ENCODE results near the gene MRPS25.
A peak's percentile ranks its signal among the peaks of the same experiment; 100 is the strongest.

MRPS25 gene

DNA sequence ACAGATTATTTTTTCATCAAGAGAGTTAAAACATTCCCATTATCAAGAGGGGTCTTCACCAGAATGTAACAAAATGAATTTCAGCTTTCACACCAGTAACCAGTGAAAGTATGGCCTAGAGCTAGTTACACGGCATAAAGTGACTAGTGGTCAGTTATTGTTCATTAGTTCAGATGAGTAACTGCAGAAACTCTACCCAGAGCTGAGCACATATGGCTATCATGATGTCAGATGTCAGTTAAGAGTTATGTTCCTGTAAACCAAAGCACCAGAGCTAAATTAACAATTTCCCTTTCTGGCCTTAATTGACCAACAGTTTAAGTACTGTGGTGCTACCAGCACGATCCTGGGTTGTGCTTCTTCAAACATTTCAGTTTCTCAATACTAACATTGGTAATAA lies 6.6 kb upstream of the MRPS25 start:
- no peaks in the 10 kb centered on the region for H3K27me3 ChIP-seq (ENCODE audit: insufficient read depth, low read length)
- H3K9ac ChIP-seq (ENCODE audit: low read length): no peak overlapping the region
- H3K36me3 ChIP-seq (ENCODE audit: insufficient read depth, low read length): peaks cover 62% of the 10 kb centered on the region
- no peak overlapping the region for H3K4me2 ChIP-seq (ENCODE audit: low read length)
- H2AFZ ChIP-seq (ENCODE audit: low read length): no peak overlapping the region
- H3K9me3 ChIP-seq (ENCODE audit: low read length): no peaks in the 10 kb centered on the region
- H3K4me3 ChIP-seq (ENCODE audit: low read depth, low read length, poor library complexity, severe bottlenecking): no peak overlapping the region
- no peaks in the 10 kb centered on the region for H3F3A ChIP-seq (ENCODE audit: insufficient read depth, low read length)
- no peaks in the 10 kb centered on the region for H3K4me1 ChIP-seq (ENCODE audit: insufficient read depth, low read length, severe bottlenecking)
- TF ChIP-seq, protein P1, sequence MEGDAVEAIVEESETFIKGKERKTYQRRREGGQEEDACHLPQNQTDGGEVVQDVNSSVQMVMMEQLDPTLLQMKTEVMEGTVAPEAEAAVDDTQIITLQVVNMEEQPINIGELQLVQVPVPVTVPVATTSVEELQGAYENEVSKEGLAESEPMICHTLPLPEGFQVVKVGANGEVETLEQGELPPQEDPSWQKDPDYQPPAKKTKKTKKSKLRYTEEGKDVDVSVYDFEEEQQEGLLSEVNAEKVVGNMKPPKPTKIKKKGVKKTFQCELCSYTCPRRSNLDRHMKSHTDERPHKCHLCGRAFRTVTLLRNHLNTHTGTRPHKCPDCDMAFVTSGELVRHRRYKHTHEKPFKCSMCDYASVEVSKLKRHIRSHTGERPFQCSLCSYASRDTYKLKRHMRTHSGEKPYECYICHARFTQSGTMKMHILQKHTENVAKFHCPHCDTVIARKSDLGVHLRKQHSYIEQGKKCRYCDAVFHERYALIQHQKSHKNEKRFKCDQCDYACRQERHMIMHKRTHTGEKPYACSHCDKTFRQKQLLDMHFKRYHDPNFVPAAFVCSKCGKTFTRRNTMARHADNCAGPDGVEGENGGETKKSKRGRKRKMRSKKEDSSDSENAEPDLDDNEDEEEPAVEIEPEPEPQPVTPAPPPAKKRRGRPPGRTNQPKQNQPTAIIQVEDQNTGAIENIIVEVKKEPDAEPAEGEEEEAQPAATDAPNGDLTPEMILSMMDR (IDR thresholded peaks at IDR 0.05; ENCODE audit: low read length): no peak
- TF ChIP-seq EZH2 (IDR thresholded peaks at IDR 0.05; ENCODE audit: borderline replicate concordance, low read length): no peak
- H3K27ac ChIP-seq (ENCODE audit: low read depth, low read length, poor library complexity, severe bottlenecking): no peak overlapping the region
- no peaks in the 10 kb centered on the region for H3K9me2 ChIP-seq (ENCODE audit: low read depth, low read length)
- H3K79me2 ChIP-seq (ENCODE audit: insufficient read depth, low read length): no peaks in the 10 kb centered on the region
- H4K20me1 ChIP-seq (ENCODE audit: insufficient read depth, low read length): no peaks in the 10 kb centered on the region

DNA sequence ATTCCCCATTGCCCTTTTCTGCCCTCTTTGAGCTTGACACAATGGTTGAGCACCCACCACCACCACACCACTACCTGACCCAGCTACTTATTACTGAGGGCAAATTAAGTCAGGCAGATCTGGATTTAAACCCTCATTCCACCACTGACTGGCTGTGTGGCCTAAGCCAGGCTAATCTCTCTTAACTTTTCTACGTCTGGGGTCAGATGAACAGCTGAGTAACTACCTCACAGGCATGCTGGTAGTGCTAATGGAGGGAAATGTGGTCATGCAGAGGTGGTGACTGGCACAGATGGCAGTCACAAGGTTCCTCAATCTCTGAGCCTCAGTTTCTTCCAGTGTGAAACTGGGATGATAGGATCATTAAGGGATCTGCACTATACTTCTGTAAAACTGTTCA lies 4.3 kb upstream of the MRPS25 start:
- Histone ChIP-seq H3K9ac (ENCODE audit: low read length) (no peak overlapping the region), H3K4me2 (ENCODE audit: low read length) (no peak overlapping the region), H3K36me3 (ENCODE audit: insufficient read depth, low read length) (peaks cover 40% of the 10 kb centered on the region), H3K9me2 (ENCODE audit: low read depth, low read length) (no peaks in the 10 kb centered on the region), H3F3A (ENCODE audit: insufficient read depth, low read length) (no peaks in the 10 kb centered on the region), H4K20me1 (ENCODE audit: insufficient read depth, low read length) (no peaks in the 10 kb centered on the region), H3K4me3 (ENCODE audit: low read depth, low read length, poor library complexity, severe bottlenecking) (no peak overlapping the region), H3K4me1 (ENCODE audit: insufficient read depth, low read length, severe bottlenecking) (peaks cover 5% of the 10 kb centered on the region), H3K27ac (ENCODE audit: low read depth, low read length, poor library complexity, severe bottlenecking) (no peak overlapping the region), H3K79me2 (ENCODE audit: insufficient read depth, low read length) (peaks cover 5% of the 10 kb centered on the region), H2AFZ (ENCODE audit: low read length) (no peak overlapping the region), H3K27me3 (ENCODE audit: insufficient read depth, low read length) (no peaks in the 10 kb centered on the region), H3K9me3 (ENCODE audit: low read length) (no peaks in the 10 kb centered on the region)
- no peak for TF ChIP-seq EZH2 (IDR thresholded peaks at IDR 0.05; ENCODE audit: borderline replicate concordance, low read length)

DNA sequence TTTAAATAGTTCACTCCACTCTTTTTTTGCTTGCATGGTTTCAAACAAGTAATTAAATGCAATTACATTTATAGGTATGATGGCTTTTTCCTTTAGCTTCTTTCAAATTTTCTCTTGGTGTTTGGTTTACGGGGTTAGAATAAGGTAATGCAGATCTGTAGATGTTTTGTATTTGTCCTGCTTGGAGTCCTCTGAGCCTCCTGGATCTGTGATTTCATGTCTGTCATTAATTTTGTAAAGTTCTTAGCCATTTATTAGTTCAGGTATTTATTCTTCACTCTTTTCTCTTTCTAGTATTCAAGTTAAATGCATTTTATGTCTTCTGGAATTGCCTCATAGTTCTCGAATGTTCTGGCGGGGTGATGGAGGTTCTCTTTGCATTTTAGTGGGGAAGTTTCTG lies 1.4 kb upstream of the MRPS25 start:
- peaks cover 33% of the 10 kb centered on the region for H3K36me3 ChIP-seq (ENCODE audit: insufficient read depth, low read length)
- H4K20me1 ChIP-seq (ENCODE audit: insufficient read depth, low read length): no peaks in the 10 kb centered on the region
- no peaks in the 10 kb centered on the region for H3K27me3 ChIP-seq (ENCODE audit: insufficient read depth, low read length)
- H3K9me2 ChIP-seq (ENCODE audit: low read depth, low read length): no peaks in the 10 kb centered on the region
- no peak overlapping the region for H3K4me2 ChIP-seq (ENCODE audit: low read length)
- TF ChIP-seq, protein P1 (IDR thresholded peaks at IDR 0.05; ENCODE audit: low read length): no peak
- no peak for TF ChIP-seq EZH2 (IDR thresholded peaks at IDR 0.05; ENCODE audit: borderline replicate concordance, low read length)
- H3K4me1 ChIP-seq (ENCODE audit: insufficient read depth, low read length, severe bottlenecking): peaks cover 18% of the 10 kb centered on the region
- peaks cover 22% of the 10 kb centered on the region for H3K79me2 ChIP-seq (ENCODE audit: insufficient read depth, low read length)
- H3K4me3 ChIP-seq (ENCODE audit: low read depth, low read length, poor library complexity, severe bottlenecking): no peak overlapping the region
- H3K9ac ChIP-seq (ENCODE audit: low read length): no peak overlapping the region
- no peak overlapping the region for H2AFZ ChIP-seq (ENCODE audit: low read length)
- no peaks in the 10 kb centered on the region for H3F3A ChIP-seq (ENCODE audit: insufficient read depth, low read length)
- no peak overlapping the region for H3K27ac ChIP-seq (ENCODE audit: low read depth, low read length, poor library complexity, severe bottlenecking)
- H3K9me3 ChIP-seq (ENCODE audit: low read length): no peaks in the 10 kb centered on the region

DNA sequence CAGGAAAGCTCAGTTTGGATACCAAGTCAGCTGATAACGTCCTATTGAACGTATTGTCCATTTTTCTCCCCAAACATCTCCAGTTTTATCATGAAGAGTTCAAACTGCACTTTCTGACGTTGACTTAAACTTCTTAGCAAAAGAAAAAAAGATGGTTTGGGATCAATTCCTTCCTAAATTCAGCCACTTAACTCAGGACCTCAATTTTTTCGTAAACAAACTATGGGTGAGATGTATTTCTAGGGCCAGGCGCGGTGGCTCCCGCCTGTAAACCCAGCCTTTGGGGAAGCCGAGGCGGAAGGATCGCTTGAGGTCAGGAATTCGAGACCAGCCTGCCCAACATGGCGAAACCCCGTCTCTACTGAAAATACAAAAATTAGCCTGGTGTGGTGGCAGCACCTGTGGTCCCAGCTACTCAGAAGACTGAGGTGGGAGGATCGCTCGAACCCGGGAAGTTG lies 464 bp upstream of the MRPS25 start:
- peaks cover 26% of the 10 kb centered on the region for H3K79me2 ChIP-seq (ENCODE audit: insufficient read depth, low read length)
- H3K36me3 ChIP-seq (ENCODE audit: insufficient read depth, low read length): peaks cover 26% of the 10 kb centered on the region
- no peaks in the 10 kb centered on the region for H3K9me3 ChIP-seq (ENCODE audit: low read length)
- H2AFZ ChIP-seq (ENCODE audit: low read length): peak overlapping the region; percentile 98
- TF ChIP-seq EZH2 (IDR thresholded peaks at IDR 0.05; ENCODE audit: borderline replicate concordance, low read length): no peak
- TF ChIP-seq, protein P1 (IDR thresholded peaks at IDR 0.05; ENCODE audit: low read length): no peak
- H3K27me3 ChIP-seq (ENCODE audit: insufficient read depth, low read length): no peaks in the 10 kb centered on the region
- H3K4me2 ChIP-seq (ENCODE audit: low read length): peak overlapping the region; percentile 73
- no peaks in the 10 kb centered on the region for H4K20me1 ChIP-seq (ENCODE audit: insufficient read depth, low read length)
- H3K27ac ChIP-seq (ENCODE audit: low read depth, low read length, poor library complexity, severe bottlenecking): no peak overlapping the region
- H3K4me3 ChIP-seq (ENCODE audit: low read depth, low read length, poor library complexity, severe bottlenecking): peak overlapping the region; percentile 93
- no peaks in the 10 kb centered on the region for H3F3A ChIP-seq (ENCODE audit: insufficient read depth, low read length)
- peaks cover 18% of the 10 kb centered on the region for H3K4me1 ChIP-seq (ENCODE audit: insufficient read depth, low read length, severe bottlenecking)
- peak overlapping the region; percentile 96 for H3K9ac ChIP-seq (ENCODE audit: low read length)
- no peaks in the 10 kb centered on the region for H3K9me2 ChIP-seq (ENCODE audit: low read depth, low read length)
